Measurements from ENCODE around the gene POP4. TPM values are rescaled to one million over a fixed set of nuclear protein-coding genes. Genes with fewer than 3 reads are reported as not detected.
A peak's percentile ranks its signal among the peaks of the same experiment; 100 is the strongest.

POP4 gene
- total and polyA plus RNA-seq, 2 experiments from 2014 or later = 68.9 to 91.8 TPM

DNA sequence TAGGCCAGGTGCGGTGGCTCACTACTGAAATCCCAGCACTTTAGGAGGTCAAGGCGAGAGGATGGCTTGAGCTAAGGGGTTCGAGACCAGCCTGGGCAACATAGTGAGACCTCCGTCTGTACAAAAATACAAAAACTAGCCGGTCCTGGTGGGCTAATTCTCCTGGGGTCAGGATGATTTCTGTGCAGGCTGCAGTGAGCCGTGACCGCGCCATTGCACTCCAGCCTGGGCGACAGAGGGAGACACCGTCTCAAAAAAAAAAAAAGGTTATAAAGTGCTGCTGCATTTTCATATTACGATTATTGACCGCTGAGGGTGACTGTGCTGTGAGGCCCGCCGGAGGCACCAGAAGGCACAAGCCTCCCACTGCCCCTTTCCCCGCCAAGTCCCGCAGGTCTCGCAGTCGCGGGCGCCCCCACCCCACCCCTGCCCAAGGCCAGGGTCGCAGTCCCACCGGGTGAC, 58.7 kb downstream of the POP4 start:
- Histone ChIP-seq H4K20me1 (ENCODE audit: insufficient read depth, poor library complexity, severe bottlenecking) (no peaks in the 10 kb centered on the region), H3K4me2 (peak overlapping the region; percentile 98), H3K4me3 (peak overlapping the region; percentile 60), H3K36me3 (replicated peaks; ENCODE audit: insufficient read depth, low read depth) (no peaks in the 10 kb centered on the region), H3K9me3 (ENCODE audit: low read depth) (no peaks in the 10 kb centered on the region), H3K79me2 (no peaks in the 10 kb centered on the region), H3K27ac (no peak overlapping the region), H3K9me2 (replicated peaks; ENCODE audit: insufficient read depth) (no peaks in the 10 kb centered on the region), H3K4me1 (ENCODE audit: insufficient read depth) (peaks cover 36% of the 10 kb centered on the region), H3K27me3 (no peaks in the 10 kb centered on the region), H2AFZ (peak overlapping the region; percentile 77)
- no peak for DNase-seq (ENCODE audit: low spot score)
- WGBS (ENCODE audit: low lambda C conversion rate, missing lambda C conversion rate) = 33% methylated on average over 18 of the region's 22 CpGs
- no peak for TF ChIP-seq CTCF (IDR thresholded peaks at IDR 0.05; ENCODE audit: poor library complexity)
- TF ChIP-seq EZH2phosphoT487 (IDR thresholded peaks at IDR 0.05; ENCODE audit: low read depth, severe bottlenecking, unreplicated experiment) = no peak
- no peak for TF ChIP-seq EZH2 (IDR thresholded peaks at IDR 0.05; ENCODE audit: borderline replicate concordance)

GRCh38 chr19:29665215-29665825, 59.2 kb downstream of the POP4 start, which contains the start of gene PLEKHF1:
PLEKHF1 (plus strand) TSS chr19:29665461; CDS start chr19:29673840, 8,379 bp downstream.
- no peaks in the 10 kb centered on the region for H3K36me3 ChIP-seq (replicated peaks; ENCODE audit: insufficient read depth, low read depth)
- H3K9me3 ChIP-seq (ENCODE audit: low read depth) = no peaks in the 10 kb centered on the region
- H3K4me2 ChIP-seq = peak within 1 kb of the TSS; percentile 98
- H3K79me2 ChIP-seq = no peaks in the 10 kb centered on the region
- no peaks in the 10 kb centered on the region for H3K27me3 ChIP-seq
- H4K20me1 ChIP-seq (ENCODE audit: insufficient read depth, poor library complexity, severe bottlenecking) = no peaks in the 10 kb centered on the region
- DNase-seq (ENCODE audit: low spot score) = peak; percentile 92
- peak within 1 kb of the TSS; percentile 52 for H3K27ac ChIP-seq
- TF ChIP-seq CTCF (IDR thresholded peaks at IDR 0.05; ENCODE audit: poor library complexity) (no peak), EZH2 (IDR thresholded peaks at IDR 0.05; ENCODE audit: borderline replicate concordance) (no peak), EZH2phosphoT487 (IDR thresholded peaks at IDR 0.05; ENCODE audit: low read depth, severe bottlenecking, unreplicated experiment) (no peak)
- H3K4me3 ChIP-seq = peak within 1 kb of the TSS; percentile 60
- no peaks in the 10 kb centered on the region for H3K9me2 ChIP-seq (replicated peaks; ENCODE audit: insufficient read depth)
- peaks cover 36% of the 10 kb centered on the region for H3K4me1 ChIP-seq (ENCODE audit: insufficient read depth)
- WGBS (ENCODE audit: low lambda C conversion rate, missing lambda C conversion rate) = 1% methylated on average over 46 of the region's 75 CpGs
- peak within 1 kb of the TSS; percentile 77 for H2AFZ ChIP-seq

- Histone ChIP-seq H3K9me2 (replicated peaks; ENCODE audit: insufficient read depth) (no peaks in the 10 kb centered on the region), H3K4me2 (peak overlapping the region; percentile 98), H4K20me1 (ENCODE audit: insufficient read depth, poor library complexity, severe bottlenecking) (no peaks in the 10 kb centered on the region), H3K27me3 (no peaks in the 10 kb centered on the region), H3K9me3 (ENCODE audit: low read depth) (no peaks in the 10 kb centered on the region), H3K4me1 (ENCODE audit: insufficient read depth) (peaks cover 36% of the 10 kb centered on the region), H3K27ac (peak overlapping the region; percentile 52), H3K4me3 (peak overlapping the region; percentile 60), H3K36me3 (replicated peaks; ENCODE audit: insufficient read depth, low read depth) (no peaks in the 10 kb centered on the region), H3K79me2 (no peaks in the 10 kb centered on the region), H2AFZ (peak overlapping the region; percentile 77)
- DNase-seq (ENCODE audit: low spot score) = peak; percentile 39
- TF ChIP-seq EZH2 (IDR thresholded peaks at IDR 0.05; ENCODE audit: borderline replicate concordance) = no peak
- no peak for TF ChIP-seq CTCF (IDR thresholded peaks at IDR 0.05; ENCODE audit: poor library complexity)
- no peak for TF ChIP-seq EZH2phosphoT487 (IDR thresholded peaks at IDR 0.05; ENCODE audit: low read depth, severe bottlenecking, unreplicated experiment)
- WGBS (ENCODE audit: low lambda C conversion rate, missing lambda C conversion rate) = 3% methylated on average over 30 of the region's 30 CpGs
These were observed 59.9 kb downstream of the POP4 start for GRCh38 chr19:29665826-29666577.

Other genes starting within 250 kb of the POP4 start
- 0.47 and 1.2 TPM in 2 replicates for gene VSTM2B, start 80.3 kb upstream of the POP4 start, total RNA-seq
- gene VSTM2B, start 80.3 kb upstream of the POP4 start, polyA plus RNA-seq = 0.34 and 1.1 TPM in 2 replicates
- 2.7 TPM in 2 replicates for gene PLEKHF1, start 59.2 kb downstream of the POP4 start, total RNA-seq
- 2.4 and 5.8 TPM in 2 replicates for gene PLEKHF1, start 59.2 kb downstream of the POP4 start, polyA plus RNA-seq
- 52.1 and 57.2 TPM in 2 replicates for gene C19orf12, start 109.0 kb downstream of the POP4 start, total RNA-seq
- 39.5 and 41.5 TPM in 2 replicates for gene C19orf12, start 109.0 kb downstream of the POP4 start, polyA plus RNA-seq
- 17.6 and 19.9 TPM in 2 replicates for gene CCNE1, start 205.7 kb downstream of the POP4 start, total RNA-seq
- gene CCNE1, start 205.7 kb downstream of the POP4 start, polyA plus RNA-seq = 24.6 and 25.1 TPM in 2 replicates

All from hepatocyte (in vitro differentiated cells).